HG02884 (cell line): ENCODE measurements around the gene SDK1.

Experiments
- ATAC-seq: cut with Tn5 transposase; IDR thresholded peaks from one replicate; pipeline ENCODE4 v1.9.1; 2021; ENCODE audit warnings: mild to moderate bottlenecking, moderate library complexity; ENCODE audit not compliant: unreplicated experiment

The SDK1 gene

DNA sequence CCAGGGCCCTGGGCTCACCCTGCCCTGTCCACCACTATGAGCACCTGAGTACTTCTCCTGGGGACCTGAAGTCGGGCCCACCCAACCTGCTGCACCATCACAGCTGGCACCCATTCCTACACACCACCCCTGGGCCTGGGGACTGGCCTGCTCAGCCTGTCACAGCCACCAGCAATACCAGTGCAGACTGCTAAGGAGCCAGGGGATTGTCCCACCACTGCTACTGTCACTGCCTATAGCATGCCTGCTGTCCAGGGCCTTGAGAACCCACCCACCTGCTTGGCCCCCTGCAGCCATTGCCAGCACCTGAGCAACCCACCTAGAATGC lies 756.2 kb downstream of the SDK1 start:
- no peak for ATAC-seq

DNA sequence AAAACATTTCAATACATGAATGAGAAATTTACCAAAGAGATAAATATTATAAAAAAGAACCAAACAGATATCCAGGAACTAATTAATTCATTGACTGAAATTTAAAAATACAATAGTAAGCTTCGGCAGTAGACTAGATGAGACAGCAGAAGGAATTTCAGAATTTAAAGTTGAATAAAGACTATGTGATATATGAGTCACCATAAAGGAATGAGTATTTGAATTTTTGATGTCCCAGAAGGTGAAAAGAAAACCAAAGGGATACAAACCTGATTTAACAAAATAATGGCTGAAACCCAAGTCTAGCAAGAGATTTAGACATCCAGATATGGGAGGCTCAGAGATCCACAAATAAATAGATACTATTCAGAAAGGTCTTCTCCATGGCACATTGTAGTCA lies 757.1 kb downstream of the SDK1 start:
- no peak for ATAC-seq

DNA sequence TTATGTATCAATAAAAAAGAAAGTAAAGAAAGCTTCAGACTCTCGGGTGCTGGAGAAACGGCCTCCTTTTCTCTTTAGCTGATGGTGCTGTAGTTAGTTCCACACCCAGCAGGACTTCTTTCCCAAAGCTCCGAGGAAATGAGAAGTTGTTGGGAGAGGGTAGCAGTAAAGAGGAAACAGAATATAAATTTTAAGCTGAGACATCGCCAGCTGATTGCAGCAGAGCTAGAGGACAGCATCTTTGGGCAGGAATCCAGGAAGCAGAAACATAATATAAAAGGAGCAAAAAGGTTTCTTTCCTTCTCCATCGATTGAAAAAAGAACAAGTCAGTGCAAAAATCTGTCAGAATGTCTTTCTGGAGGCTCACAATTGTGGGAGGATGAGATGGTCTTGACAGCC lies 764.1 kb downstream of the SDK1 start:
- no peak for ATAC-seq

DNA sequence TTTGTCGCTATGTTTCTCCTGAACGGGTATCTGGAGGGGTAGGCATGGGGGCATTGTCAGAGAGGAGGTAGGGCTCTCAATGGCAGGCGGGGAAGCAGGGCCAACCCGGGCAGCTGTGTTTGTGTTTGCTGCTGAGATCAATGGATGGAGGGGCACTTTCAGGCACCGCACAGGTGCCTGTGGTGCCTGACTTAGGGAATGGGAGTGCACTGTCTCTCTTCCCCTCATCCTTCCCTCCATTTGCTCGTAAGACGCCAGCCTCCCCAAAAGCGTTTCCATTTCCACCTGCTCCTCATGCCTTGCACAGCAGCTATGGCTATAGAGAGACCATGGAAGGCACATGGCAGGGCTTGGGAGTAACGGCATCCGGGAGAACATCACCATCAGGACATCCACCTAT lies 765.2 kb downstream of the SDK1 start:
- no peak for ATAC-seq

DNA sequence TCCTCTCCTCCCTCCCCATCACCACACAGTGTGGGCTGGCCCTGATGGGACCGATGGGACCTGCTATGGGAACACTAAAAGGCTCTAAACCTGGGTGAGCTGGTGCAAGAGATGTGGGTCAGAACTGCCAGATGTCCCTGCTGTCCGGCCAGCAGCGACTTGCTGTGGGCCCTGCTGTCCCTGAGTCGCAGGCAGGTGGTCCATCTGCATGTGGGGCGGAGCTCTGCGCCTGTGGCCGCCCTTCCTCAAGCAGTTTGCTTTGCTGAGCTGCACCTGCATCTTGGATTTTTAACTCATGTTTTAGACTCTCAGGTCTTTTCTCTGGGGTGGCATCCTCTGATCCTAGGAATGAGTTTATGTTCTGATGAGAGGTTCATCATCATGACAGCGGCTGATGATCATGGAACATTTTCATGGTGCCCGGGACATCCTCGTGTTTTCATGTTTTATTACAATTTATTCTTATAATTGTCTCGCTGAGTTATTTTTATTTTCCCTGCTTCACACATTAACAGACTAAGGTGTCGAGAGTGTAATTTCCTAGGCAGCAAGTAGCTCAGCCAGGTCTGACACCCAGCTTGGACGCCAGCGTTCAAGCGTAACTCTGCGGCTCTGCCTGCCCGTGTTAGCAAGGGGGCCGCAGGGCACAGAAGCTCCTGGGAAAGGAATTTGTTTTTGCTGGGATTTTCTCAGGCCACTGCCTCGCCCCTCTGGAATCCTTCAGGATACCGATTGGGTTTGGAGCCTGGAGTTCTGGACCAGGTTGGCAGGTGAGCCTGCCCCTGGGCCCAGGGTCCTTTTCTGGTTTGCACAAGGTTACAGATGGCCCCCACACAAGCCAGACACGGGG lies 765.8 kb downstream of the SDK1 start:
- ATAC-seq: no peak

DNA sequence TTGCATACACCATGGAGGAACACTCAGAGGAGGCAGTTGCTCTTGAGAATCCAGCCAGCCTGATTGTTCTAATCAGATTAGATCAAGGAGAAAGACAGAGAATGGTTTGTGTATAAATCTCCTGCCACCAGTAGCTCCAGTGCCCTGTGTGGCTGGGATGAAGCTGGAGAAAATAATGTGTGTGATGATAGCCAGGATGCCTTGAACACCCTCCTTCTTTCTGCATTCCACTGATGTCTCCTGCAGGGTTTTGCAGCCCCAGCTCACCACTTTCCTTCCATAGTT lies 766.4 kb downstream of the SDK1 start:
- ATAC-seq: no peak

DNA sequence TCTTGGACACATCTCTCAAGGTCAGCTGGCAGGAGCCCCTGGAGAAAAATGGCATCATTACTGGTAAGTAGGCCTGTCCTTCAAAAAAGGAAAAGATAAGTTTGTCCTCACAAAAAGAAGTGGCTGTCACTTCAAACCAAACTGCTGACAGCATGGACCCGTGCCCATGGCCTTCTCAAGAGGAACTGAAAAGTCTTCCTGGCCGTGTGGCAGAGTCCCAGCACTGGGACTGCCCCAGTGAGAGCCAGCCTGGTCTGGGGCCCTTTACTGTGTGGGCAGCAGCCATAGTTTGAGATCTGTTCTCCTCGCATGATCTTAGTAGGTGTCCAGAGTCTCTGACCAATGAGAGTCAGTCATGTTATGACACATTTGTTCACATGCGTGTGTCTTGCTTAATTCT lies 766.8 kb downstream of the SDK1 start:
- ATAC-seq: no peak

DNA sequence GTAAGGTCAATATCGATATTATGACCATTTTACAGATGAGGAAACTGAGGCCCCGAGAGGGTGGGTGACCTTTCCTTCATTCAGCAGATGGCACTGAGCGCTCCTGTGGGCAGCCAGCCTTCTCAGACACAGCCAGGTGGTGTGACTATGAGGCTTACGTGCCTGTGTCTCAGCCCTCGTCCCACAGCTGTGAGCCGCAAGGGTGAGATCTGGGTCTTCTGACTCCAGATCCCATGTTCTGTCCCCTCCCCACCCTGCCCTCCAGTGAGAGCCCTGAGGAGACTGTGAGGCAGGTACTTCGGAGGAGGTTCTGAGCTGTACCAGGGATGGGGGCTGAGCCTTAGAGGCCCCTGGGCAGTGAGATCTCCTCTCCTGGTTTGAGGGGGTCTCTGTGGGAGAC lies 767.2 kb downstream of the SDK1 start:
- no peak for ATAC-seq

DNA sequence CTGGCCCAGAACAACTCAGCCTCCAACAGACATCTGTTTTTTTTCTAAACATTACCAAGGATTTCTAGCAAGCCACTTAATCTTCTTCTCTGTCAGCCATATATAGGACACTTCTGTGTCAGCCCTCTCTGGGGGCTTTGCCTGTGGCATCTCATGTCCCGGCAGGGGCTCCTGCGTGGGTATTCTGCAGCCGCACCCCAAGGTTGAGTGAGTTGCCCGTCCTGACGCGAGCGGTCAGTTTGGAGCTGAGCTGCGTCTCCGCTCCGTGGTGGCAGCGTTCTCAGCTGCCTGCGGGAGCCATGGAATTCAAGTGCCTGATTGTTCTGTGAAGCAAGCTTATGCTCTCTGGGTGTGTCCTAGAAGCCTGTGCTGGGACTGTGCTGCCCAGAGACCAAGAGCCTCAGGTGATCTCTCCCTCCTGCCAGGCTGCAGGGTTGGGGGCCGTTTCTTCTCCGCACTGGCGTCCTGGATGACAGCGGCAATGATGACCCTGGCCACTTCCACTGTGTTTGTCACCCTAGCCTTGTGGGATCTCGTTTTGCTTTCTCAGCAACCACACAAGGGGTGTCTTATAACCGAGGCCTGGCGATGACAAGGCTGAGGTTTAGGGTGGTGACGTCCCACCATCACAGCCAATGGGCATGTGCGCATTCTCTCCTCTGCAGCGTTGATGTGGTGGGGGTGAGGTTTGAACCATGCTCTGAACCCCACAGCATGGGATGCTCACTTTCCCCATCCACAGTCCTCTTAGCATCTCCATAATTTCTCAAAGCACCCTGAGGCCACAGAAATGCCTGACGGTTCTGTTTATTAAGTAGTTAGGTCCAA lies 768.4 kb downstream of the SDK1 start:
- ATAC-seq: no peak

DNA sequence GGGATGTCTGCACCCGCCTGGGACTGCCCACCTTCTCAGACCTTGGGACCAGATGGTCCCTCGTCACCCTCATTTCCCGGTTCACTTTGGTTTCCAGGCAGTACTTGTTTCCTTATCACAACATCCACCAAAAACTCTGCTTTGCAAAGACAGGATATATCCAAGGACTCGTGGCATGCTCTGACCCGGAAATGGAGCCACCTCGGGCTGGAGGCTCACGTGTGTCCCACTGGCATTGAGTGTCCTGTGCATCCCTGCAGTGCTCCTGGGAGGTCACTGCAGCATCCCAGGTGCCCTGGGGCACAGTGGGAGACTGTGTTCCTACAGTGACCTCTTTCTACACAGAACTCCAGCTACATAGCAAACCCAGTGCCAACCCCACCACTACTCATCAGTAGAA lies 769.2 kb downstream of the SDK1 start:
- no peak for ATAC-seq

DNA sequence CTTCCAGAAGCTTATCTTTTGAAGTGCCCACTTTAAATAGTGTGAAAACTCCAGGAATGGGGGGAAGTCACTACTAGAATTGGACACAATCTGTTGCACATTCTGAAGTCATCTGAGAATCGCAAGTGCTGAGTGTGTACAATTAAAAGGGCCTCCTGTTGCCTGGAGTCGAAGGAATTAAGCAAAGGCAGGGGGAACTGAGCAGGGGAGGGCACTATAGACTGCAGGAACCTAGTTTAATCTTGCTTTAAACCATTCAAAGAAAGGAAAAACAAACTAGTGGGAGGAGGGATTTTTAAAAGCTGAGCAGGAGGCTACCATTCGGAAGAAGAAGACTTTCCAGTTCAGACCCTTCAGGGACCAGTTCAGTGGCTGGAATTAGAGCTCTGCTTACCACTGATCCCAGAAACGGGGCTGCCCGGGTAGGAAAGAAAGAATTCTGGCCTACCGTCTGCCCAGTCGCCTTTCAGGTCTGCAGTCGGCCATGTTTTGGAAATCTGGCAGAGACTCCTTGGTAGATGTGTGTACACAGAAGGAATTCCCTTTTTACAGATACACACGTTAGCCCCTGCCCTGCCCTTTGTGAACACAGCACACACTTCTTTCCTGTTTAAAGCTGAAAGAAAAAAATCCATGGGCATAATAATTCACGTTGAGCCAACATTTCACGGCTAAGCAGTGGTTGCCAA lies 770.5 kb downstream of the SDK1 start:
- no peak for ATAC-seq

DNA sequence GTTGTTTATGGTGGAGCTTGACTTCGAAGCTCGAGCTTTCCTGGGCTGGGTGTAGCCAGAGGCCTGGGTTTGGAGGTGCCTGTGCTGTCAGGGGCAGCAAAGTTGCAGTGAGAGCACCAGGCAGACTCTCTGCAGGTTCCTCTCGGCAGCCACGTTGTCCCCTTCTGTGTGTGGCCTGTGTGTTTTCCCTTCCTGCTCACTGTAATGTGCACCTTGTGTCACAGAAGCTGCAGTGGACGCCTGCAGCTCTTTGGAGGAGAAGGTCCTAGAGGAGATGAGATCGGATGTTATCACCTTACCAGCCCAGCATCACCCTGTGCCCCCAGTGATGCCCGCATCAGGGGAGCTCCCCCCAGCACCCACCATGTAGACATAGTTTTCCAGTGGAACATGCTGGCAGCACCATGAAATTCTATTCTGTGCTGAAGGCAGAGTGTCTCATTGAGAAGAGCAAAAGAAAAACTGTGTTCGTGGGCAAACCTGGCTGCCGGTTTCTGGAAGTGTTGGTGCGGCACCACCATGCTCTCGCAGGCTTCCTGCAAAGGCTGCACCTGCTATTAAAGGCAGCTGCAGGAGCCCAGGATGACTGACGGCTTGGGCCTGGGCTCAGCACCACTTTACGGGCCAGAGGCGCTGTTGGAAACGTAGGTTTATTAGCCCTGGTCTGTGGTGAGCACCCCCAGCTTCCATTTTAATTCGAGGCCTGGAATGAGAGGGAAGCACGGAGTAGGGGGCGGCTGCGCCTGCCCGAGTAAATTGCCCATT lies 771.3 kb downstream of the SDK1 start:
- no peak for ATAC-seq

DNA sequence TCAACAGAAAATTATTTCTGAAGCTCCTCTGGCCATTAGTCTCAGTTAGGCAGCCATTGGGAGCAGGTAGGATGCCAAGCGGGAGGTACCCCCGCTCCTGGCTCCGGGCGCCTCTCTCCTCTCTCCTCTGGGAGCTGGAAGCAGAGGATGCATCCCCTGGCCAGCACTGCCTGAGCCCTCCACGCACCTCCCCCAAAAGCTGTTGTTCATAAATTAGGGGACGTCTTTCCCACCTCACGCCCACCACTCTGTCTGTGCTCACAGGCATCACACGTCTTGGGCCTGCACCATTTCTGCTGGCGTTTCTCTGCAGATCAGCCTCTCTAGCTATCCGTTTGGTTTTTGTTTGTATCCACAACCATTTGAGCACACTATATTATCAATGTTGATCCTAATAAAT lies 772.0 kb downstream of the SDK1 start:
- no peak for ATAC-seq

DNA sequence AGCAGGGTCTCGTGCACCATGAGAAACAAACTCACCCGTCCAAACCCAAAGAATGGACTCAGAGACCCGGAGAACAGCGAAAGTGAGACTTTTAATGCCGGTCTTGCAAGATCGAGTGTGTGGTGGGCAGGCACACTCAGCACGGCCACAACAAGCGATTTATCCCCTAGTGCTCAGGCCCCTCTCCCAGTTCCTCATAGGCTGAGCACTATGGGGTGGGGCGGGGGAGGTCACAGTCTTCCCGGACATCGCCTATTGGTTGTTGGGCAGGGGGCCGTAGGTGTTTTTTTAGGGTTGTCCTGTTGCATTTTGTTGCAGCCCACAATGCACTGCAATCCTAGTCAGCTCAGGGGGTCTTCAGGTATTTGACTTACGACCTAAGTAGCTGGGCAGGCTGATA lies 772.7 kb downstream of the SDK1 start:
- ATAC-seq: no peak

DNA sequence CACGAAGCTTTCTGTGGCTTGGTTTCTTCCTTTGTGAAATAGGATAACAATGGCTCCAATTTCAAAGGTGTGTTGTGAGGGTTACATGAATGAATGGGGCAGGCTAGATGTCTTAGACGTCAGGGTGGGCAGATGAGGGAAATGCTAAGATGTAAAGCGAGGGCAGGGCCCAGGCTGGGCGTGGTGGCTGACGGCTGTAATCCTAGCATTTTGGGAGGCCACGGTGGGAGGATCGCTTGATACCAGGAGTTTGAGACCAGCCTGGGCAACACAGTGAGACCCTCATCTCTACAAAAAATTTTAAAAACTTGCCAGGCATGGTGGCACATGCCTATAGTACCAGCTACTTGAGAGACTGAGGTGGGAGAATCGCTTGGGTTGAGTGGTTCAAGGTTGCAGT lies 773.4 kb downstream of the SDK1 start:
- no peak for ATAC-seq

DNA sequence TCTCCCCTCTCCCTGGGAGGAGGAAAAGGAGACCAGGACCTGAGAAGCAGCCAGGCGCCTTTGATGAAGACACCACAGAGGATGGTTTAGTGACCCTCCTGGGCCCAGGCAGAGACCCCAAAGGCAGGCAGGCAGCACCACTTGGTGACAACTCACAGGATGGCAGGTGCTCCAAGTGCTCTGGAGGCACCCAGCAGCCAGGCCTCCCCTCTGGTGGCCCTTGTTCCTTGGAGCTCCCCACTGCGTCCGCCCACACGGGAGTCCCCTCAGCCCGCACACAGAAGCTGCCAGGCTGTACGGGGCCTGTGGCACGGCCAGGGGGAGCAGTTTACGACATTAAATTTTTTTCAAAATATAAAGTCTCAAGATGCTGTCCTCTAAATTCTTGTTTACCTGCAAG lies 773.9 kb downstream of the SDK1 start:
- no peak for ATAC-seq

DNA sequence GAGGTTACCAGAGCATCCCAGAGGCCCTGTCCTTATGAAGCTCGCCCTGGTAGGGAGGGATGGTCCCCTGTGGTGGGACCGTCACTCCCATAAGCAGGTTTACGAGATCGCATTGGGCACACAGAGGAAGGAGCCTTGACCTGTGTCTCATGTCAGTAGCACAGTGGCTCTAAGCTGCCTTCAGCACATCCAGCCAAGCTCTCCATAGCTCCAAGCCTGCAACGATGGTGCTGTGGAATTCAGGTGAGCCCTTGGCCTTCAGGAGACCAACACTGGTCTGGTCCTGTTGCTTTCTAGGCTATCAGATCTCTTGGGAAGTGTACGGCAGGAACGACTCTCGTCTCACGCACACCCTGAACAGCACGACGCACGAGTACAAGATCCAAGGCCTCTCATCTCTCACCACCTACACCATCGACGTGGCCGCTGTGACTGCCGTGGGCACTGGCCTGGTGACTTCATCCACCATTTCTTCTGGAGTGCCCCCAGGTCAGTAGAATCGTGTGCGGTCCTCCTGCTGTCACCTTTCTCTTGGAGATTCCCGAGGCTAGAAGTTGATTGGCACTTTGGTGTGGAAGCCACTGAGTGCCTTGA lies 775.7 kb downstream of the SDK1 start:
- ATAC-seq: no peak

DNA sequence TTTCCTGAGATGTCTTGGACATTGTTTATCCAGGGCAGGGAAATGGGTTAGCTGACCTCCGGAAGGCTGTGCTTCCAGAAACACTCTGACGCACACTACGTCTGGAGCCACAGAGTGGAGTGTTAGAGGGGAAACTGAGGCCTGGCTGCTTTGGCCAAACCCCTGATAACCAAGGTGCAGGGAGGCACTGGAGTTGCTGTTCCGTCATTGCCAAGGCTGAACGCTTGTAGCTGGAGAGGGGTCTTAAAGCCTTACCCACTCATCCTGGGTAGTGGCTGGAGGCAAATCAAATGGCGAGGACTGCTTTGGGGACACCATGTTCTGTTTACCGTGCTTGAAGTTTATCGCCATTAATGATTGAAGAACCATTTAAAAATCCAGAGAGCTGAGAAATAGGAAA lies 776.9 kb downstream of the SDK1 start:
- no peak for ATAC-seq

DNA sequence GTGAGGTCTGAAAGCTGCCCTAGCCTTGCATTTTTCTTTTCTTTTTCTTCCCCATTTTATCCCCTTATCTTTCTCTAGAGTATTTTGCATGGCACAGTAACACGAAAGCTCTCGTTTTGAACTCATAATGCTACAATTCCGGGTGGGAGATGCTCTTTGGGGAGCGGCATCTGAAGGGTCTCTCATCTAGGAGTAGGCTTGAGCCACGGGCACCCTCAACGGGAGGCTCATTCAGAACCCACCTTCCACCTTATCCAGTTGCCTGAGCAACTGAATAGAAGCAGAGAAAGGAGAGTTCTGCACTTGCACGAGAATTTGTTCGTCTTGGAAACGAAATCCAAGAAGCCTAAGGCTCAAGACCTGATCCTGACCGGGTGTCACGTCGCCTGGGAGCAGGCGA lies 777.5 kb downstream of the SDK1 start:
- no peak for ATAC-seq

DNA sequence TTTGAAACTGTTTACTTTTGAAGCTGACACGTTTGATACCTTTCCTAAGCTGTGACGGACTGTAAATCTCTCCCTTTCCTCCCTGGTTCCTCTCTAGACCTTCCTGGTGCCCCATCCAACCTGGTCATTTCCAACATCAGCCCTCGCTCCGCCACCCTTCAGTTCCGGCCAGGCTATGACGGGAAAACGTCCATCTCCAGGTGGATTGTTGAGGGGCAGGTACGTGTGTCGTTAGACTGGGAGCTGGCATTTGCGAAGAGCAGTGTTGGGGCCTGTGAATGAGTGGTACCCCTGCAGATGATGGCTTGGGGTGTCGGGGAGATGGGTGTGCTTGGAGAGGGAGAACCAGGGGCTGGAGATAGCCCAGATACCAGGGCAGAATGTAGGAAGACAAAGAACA lies 778.3 kb downstream of the SDK1 start:
- no peak for ATAC-seq

DNA sequence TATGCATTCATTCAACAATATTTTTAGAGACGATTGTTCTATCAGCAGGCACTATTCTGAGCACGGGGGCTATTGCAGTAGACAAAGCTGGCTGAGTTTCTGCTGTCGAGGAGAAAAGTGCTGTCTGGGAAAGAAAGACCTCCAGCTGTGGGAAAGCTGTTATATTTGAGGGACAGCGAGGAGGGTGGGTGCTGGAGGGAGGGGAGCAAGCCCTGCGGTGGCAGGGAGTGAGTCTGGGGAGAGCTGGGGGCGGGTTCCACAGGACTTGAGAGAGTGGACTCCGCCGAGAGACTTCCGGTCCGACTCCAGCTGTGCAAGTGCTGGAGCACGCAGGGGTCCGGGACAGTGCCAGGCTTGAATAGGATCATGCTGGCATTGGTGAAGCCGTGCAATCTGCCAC lies 778.9 kb downstream of the SDK1 start:
- ATAC-seq: no peak
